Measurements from ENCODE around the gene IFITM2. TPM values are rescaled to one million over a fixed set of nuclear protein-coding genes. Genes with fewer than 3 reads are reported as not detected.
"Not testable (repeated sequence)": the region's sequence is repeated elsewhere in the genome, so short reads cannot be mapped to it uniquely, and the experiment has no call there.

IFITM2 gene
- total and polyA plus RNA-seq, 4 donors, result 75.7 to 4,189 (median 860) TPM

GRCh38 chr11:313787-314553 is 6.4 kb downstream of the IFITM2 start, which contains the start of gene IFITM1:
Gene IFITM1, plus strand, starts transcription at chr11:314040. Its CDS starts 131 bp downstream, at chr11:314171.
- Histone ChIP-seq H3K4me1 (ENCODE audit: control insufficient read depth in 5 of 5, insufficient read depth in 5 of 5, low read length in 5 of 5) (peaks cover 0 to 55% (median 12%) of the 10 kb centered on the region in 5 donors), H3K9ac (ENCODE audit: insufficient read depth in 1 of 2, low read length in 2 of 2) (peak within 1 kb of the TSS in 1 of 2 donors; percentile 33), H3K27ac (ENCODE audit: low read depth in 1 of 2, low read length in 1 of 2) (peak within 1 kb of the TSS; percentile 79 to 91), H3K36me3 (ENCODE audit: control insufficient read depth in 4 of 4, insufficient read depth in 4 of 4, low read length in 4 of 4) (no peaks in the 10 kb centered on the region), H3K9me3 (ENCODE audit: control insufficient read depth in 4 of 4, insufficient read depth in 3 of 4, low read length in 3 of 4) (no peaks in the 10 kb centered on the region), H3K4me3 (peak within 1 kb of the TSS; percentile 53), H3K27me3 (ENCODE audit: control insufficient read depth in 3 of 3, insufficient read depth in 3 of 3, low read length in 2 of 3) (peaks cover 0 to 20% (median 16%) of the 10 kb centered on the region in 3 donors)
- no peak for ATAC-seq (ENCODE audit: insufficient read depth, low FRiP score)
- no peak for TF ChIP-seq CTCF (IDR thresholded peaks at IDR 0.05; ENCODE audit: control extremely low read depth, extremely low read depth)
- peak in 2 of 3 donors; percentile 90 to 91 for DNase-seq
- WGBS, 2 donors, result 3 to 9% methylated on average over 18 of the region's 18 CpGs

GRCh38 chr11:314554-314875 is 6.9 kb downstream of the IFITM2 start:
- 5 to 43% methylated on average over 2 to 6 of the region's 6 CpGs for WGBS, 2 donors
- not testable (repeated sequence) for H3K36me3 ChIP-seq (ENCODE audit: control insufficient read depth in 4 of 4, insufficient read depth in 4 of 4, low read length in 4 of 4); H3K9me3 ChIP-seq (ENCODE audit: control insufficient read depth in 4 of 4, insufficient read depth in 3 of 4, low read length in 3 of 4); DNase-seq; ATAC-seq (ENCODE audit: insufficient read depth, low FRiP score)
- peaks cover 0 to 20% (median 16%) of the 10 kb centered on the region in 3 donors for H3K27me3 ChIP-seq (ENCODE audit: control insufficient read depth in 3 of 3, insufficient read depth in 3 of 3, low read length in 2 of 3)
- H3K27ac ChIP-seq (ENCODE audit: low read depth in 1 of 2, low read length in 1 of 2), result peak overlapping the region; percentile 43 to 91
- H3K4me3 ChIP-seq, result peak overlapping the region; percentile 53
- H3K9ac ChIP-seq (ENCODE audit: insufficient read depth in 1 of 2, low read length in 2 of 2), result peak overlapping the region in 1 of 2 donors; percentile 33
- peaks cover 0 to 51% (median 13%) of the 10 kb centered on the region in 5 donors for H3K4me1 ChIP-seq (ENCODE audit: control insufficient read depth in 5 of 5, insufficient read depth in 5 of 5, low read length in 5 of 5)

GRCh38 chr11:315051-315481 is 7.5 kb downstream of the IFITM2 start:
- no peak for TF ChIP-seq CTCF (IDR thresholded peaks at IDR 0.05; ENCODE audit: control extremely low read depth, extremely low read depth)

GRCh38 chr11:315516-315994 is 7.9 kb downstream of the IFITM2 start:
- no peak overlapping the region for H3K9ac ChIP-seq (ENCODE audit: insufficient read depth in 1 of 2, low read length in 2 of 2)
- H3K4me3 ChIP-seq, result peak overlapping the region; percentile 27
- no peaks in the 10 kb centered on the region for H3K36me3 ChIP-seq (ENCODE audit: control insufficient read depth in 4 of 4, insufficient read depth in 4 of 4, low read length in 4 of 4)
- no peak for DNase-seq
- H3K4me1 ChIP-seq (ENCODE audit: control insufficient read depth in 5 of 5, insufficient read depth in 5 of 5, low read length in 5 of 5), result peaks cover 0 to 47% (median 15%) of the 10 kb centered on the region in 5 donors
- 57 to 68% methylated on average over 27 to 32 of the region's 32 CpGs for WGBS, 2 donors
- TF ChIP-seq CTCF (IDR thresholded peaks at IDR 0.05; ENCODE audit: control extremely low read depth, extremely low read depth), result no peak
- ATAC-seq (ENCODE audit: insufficient read depth, low FRiP score), result no peak
- no peaks in the 10 kb centered on the region for H3K9me3 ChIP-seq (ENCODE audit: control insufficient read depth in 4 of 4, insufficient read depth in 3 of 4, low read length in 3 of 4)
- H3K27ac ChIP-seq (ENCODE audit: low read depth in 1 of 2, low read length in 1 of 2), result peak overlapping the region; percentile 70 to 79
- peaks cover 0 to 20% (median 16%) of the 10 kb centered on the region in 3 donors for H3K27me3 ChIP-seq (ENCODE audit: control insufficient read depth in 3 of 3, insufficient read depth in 3 of 3, low read length in 2 of 3)

More at GRCh38 chr11:315051-315481, 7.5 kb downstream of the IFITM2 start:
- ATAC-seq (ENCODE audit: insufficient read depth, low FRiP score) (no peak), DNase-seq (no peak)
- H3K27ac ChIP-seq (ENCODE audit: low read depth in 1 of 2, low read length in 1 of 2), result peak overlapping the region; percentile 11 to 79
- no peaks in the 10 kb centered on the region for H3K36me3 ChIP-seq (ENCODE audit: control insufficient read depth in 4 of 4, insufficient read depth in 4 of 4, low read length in 4 of 4)
- no peak overlapping the region for H3K9ac ChIP-seq (ENCODE audit: insufficient read depth in 1 of 2, low read length in 2 of 2)
- no peaks in the 10 kb centered on the region for H3K9me3 ChIP-seq (ENCODE audit: control insufficient read depth in 4 of 4, insufficient read depth in 3 of 4, low read length in 3 of 4)
- H3K4me1 ChIP-seq (ENCODE audit: control insufficient read depth in 5 of 5, insufficient read depth in 5 of 5, low read length in 5 of 5), result peaks cover 0 to 47% (median 15%) of the 10 kb centered on the region in 5 donors
- WGBS, 2 donors, result 69 to 73% methylated on average over 9 of the region's 9 CpGs
- peak overlapping the region; percentile 27 for H3K4me3 ChIP-seq
- peaks cover 0 to 20% (median 16%) of the 10 kb centered on the region in 3 donors for H3K27me3 ChIP-seq (ENCODE audit: control insufficient read depth in 3 of 3, insufficient read depth in 3 of 3, low read length in 2 of 3)

Measured in lung (tissue), 12 donors.